RWPE2 (cell line): ENCODE results near the gene FAM32A.

ENCODE experiments used
- ATAC-seq: fragments of 200-7000 bp; cut with Tn5 transposase; 3 replicates; pipeline ENCODE4 v1.9.1; 2021; ENCODE audit warnings: low read depth
- DNase-seq: peaks from one replicate; pipeline ENCODE4 v3.0.0-alpha.2; 2020; ENCODE audit warnings: low spot score
- H3K27ac ChIP-seq: fragments of 450-650 bp; 2 replicates; pipeline ENCODE4 v1.5.1; 2017; ENCODE audit warnings: mild to moderate bottlenecking; ENCODE audit not compliant: poor library complexity, severe bottlenecking
- H3K27me3 ChIP-seq: fragments of 250-450 bp; sonication (Bioruptor Pico); 2 replicates; pipeline ENCODE4 v1.5.1; 2021; ENCODE audit warnings: mild to moderate bottlenecking, moderate library complexity; ENCODE audit not compliant: insufficient read depth, poor library complexity, severe bottlenecking
- H3K36me3 ChIP-seq: fragments of 250-450 bp; sonication (Bioruptor Pico); 2 replicates; pipeline ENCODE4 v1.5.1; 2020; ENCODE audit warnings: low read depth, mild to moderate bottlenecking, moderate library complexity
- H3K4me1 ChIP-seq: fragments of 250-450 bp; sonication (Bioruptor Pico); 2 replicates; pipeline ENCODE4 v1.5.1; 2021; ENCODE audit warnings: mild to moderate bottlenecking, moderate library complexity; ENCODE audit not compliant: insufficient read depth, poor library complexity, severe bottlenecking
- H3K4me3 ChIP-seq: fragments of 250-450 bp; sonication (Bioruptor Pico); 2 replicates; pipeline ENCODE4 v1.5.1; 2021; ENCODE audit warnings: mild to moderate bottlenecking, moderate library complexity; ENCODE audit not compliant: severe bottlenecking
- H3K9me3 ChIP-seq: fragments of 250-450 bp; sonication (Bioruptor Pico); 2 replicates; pipeline ENCODE4 v1.5.1; 2021; ENCODE audit warnings: mild to moderate bottlenecking, moderate library complexity; ENCODE audit not compliant: severe bottlenecking
- TF ChIP-seq, protein P1 (sequence below): fragments of 450-650 bp; IDR thresholded peaks from one replicate; pipeline ENCODE4 v1.5.1; 2017; ENCODE audit warnings: mild to moderate bottlenecking, moderate library complexity; ENCODE audit not compliant: poor library complexity, severe bottlenecking

The FAM32A gene

DNA sequence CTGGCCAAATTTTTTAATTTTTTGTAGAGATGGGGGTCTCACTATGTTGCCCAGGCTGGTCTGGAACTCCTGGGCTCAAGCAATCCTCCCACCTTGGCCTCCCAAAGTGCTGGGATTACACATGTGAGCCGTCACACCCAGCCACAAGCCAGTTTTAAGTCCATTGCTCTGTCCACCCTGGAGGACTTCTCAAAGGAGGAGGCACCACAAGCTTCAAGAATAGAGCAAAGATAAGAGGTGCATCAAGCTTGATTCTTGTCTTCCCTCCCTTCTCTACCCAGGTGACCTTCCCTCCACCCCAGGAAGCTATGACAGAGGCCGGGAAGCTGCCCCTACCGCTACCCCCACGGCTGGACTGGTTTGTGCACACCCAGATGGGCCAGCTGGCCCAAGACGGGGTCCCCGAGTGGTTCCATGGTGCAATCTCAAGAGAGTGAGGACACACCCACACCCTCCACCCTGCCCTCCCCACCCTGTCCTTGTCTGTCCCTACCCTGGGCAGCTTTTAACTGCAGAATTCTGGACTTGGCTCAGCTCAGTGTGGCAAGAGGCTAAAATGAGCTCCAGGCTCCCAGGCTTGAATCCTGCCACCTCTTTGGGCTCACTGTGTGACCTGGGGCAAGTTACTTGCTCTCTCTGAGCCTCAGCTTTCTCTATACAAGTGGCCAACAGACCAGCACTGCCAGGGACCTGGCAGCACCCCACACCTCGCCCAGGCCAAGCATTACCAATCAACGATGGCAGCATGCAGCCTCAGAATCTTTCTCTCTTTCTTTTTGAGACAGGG lies 36.6 kb upstream of the FAM32A start:
- H3K27ac ChIP-seq, result no peak overlapping the region
- no peak overlapping the region for H3K4me3 ChIP-seq
- ATAC-seq, result no peak
- peaks cover 6% of the 10 kb centered on the region for H3K4me1 ChIP-seq
- H3K36me3 ChIP-seq, result no peaks in the 10 kb centered on the region
- H3K9me3 ChIP-seq, result no peaks in the 10 kb centered on the region
- TF ChIP-seq, protein P1, sequence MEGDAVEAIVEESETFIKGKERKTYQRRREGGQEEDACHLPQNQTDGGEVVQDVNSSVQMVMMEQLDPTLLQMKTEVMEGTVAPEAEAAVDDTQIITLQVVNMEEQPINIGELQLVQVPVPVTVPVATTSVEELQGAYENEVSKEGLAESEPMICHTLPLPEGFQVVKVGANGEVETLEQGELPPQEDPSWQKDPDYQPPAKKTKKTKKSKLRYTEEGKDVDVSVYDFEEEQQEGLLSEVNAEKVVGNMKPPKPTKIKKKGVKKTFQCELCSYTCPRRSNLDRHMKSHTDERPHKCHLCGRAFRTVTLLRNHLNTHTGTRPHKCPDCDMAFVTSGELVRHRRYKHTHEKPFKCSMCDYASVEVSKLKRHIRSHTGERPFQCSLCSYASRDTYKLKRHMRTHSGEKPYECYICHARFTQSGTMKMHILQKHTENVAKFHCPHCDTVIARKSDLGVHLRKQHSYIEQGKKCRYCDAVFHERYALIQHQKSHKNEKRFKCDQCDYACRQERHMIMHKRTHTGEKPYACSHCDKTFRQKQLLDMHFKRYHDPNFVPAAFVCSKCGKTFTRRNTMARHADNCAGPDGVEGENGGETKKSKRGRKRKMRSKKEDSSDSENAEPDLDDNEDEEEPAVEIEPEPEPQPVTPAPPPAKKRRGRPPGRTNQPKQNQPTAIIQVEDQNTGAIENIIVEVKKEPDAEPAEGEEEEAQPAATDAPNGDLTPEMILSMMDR, result no peak
- DNase-seq, result no peak
- no peaks in the 10 kb centered on the region for H3K27me3 ChIP-seq

DNA sequence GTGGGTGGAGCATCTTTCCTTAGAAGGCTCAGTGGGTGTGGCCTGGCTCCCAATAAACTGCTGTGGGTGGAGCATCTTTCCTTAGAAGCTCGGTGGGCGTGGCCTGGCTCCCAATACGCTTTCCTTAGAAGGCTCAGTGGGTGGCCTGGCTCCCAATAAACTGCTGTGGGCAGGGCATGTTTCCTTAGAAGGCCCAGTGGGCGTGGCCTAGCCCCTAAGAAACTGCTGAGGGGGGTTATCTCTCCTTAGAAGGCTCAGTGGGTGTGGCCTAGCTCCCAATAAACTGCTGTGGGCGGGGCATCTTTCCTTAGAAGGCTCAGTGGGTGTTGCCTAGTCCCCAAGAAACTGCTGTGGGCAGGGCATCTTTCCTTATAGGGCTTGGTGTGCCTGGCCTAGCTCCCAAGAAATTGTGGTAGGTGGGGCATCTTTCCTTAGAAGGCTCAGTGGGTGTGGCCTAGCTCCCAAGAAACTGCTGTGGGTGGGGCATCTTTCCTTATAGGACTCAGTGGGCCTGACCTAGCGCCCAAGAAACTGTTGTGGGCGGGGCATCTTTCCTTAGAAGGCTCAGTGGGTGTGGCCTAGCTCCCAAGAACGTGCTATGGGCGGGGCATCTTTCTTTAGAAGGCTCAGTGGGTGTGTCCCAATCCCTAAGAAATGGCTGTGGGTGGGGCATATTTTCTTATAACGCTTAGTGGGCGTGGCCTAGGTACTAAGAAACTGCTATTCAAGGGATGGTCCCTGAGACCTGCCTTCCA lies 31.5 kb upstream of the FAM32A start:
- H3K9me3 ChIP-seq, result no peaks in the 10 kb centered on the region
- no peak overlapping the region for H3K4me3 ChIP-seq
- DNase-seq, result no peak
- H3K27ac ChIP-seq, result no peak overlapping the region
- 0 out of 3 replicates have a peak, but pooled peaks have one; percentile 13 for ATAC-seq
- no peaks in the 10 kb centered on the region for H3K4me1 ChIP-seq
- H3K27me3 ChIP-seq, result no peaks in the 10 kb centered on the region
- TF ChIP-seq, protein P1, result no peak
- H3K36me3 ChIP-seq, result no peaks in the 10 kb centered on the region

DNA sequence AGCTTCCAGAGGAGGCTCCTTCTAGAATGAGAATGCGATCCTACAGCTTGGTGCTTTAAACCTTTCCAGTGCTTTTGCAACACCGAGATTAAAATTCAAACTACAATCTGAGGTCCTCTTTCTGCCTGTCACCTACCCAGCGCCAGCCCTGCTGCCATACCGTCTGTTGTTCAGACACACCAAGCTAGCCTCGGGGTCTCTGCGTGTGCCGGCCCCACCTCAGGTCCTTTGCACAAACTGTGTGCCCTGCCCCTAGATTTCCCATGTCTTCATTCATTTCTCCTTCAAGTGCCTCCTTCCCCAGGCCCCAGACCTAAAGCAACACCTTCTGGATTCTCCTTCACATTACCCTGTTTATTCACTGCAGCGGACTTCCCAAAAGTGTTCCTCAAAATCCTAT lies 30.7 kb upstream of the FAM32A start:
- no peak overlapping the region for H3K27ac ChIP-seq
- no peaks in the 10 kb centered on the region for H3K27me3 ChIP-seq
- ATAC-seq (no peak), DNase-seq (no peak)
- no peak overlapping the region for H3K4me3 ChIP-seq
- no peaks in the 10 kb centered on the region for H3K9me3 ChIP-seq
- TF ChIP-seq, protein P1, result no peak
- H3K4me1 ChIP-seq, result no peaks in the 10 kb centered on the region
- no peaks in the 10 kb centered on the region for H3K36me3 ChIP-seq

DNA sequence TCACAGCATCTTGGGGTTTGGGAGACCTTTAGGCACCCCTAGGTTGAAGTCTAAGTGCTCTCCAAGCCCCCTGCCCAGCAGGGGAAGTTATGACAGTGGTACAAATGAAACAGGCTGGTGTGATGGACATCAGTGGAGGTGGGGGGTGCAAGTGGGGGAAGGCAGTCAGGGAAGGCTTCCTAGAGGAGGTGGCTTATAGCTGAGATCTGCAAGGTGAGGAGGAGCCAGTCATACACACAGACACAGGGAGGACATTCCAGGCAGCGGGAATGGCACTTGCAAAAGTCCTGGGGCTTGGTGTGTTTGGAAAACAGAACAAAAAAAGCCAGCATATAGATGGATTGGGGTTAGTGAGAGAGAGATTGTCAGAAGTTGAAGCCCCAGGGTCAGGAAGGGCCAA lies 30.1 kb upstream of the FAM32A start:
- Histone ChIP-seq H3K9me3 (no peaks in the 10 kb centered on the region), H3K27ac (no peak overlapping the region), H3K4me3 (no peak overlapping the region), H3K27me3 (no peaks in the 10 kb centered on the region), H3K36me3 (no peaks in the 10 kb centered on the region), H3K4me1 (no peaks in the 10 kb centered on the region)
- ATAC-seq (no peak), DNase-seq (no peak)
- TF ChIP-seq, protein P1, result no peak
